HG02870 (cell line): ENCODE results near the gene ROM1.
"Not testable (repeated sequence)": the region's sequence is repeated elsewhere in the genome, so short reads cannot be mapped to it uniquely, and the experiment has no call there.

Source experiments
- ATAC-seq: cut with Tn5 transposase; IDR thresholded peaks from one replicate; pipeline ENCODE4 v1.9.1; 2021; ENCODE audit warnings: mild to moderate bottlenecking, moderate library complexity; ENCODE audit not compliant: unreplicated experiment

The ROM1 gene

GRCh38 chr11:62648185-62648966, 35.3 kb downstream of the ROM1 start:
- ATAC-seq: no peak

GRCh38 chr11:62648967-62649364, 35.9 kb downstream of the ROM1 start:
- ATAC-seq: no peak

- no peak for ATAC-seq
Measured at GRCh38 chr11:62649486-62649885, 36.4 kb downstream of the ROM1 start.

- ATAC-seq: not testable (repeated sequence)
Measured at GRCh38 chr11:62650283-62650682, 37.2 kb downstream of the ROM1 start.

- no peak for ATAC-seq
Measured at GRCh38 chr11:62652161-62653006, 39.3 kb downstream of the ROM1 start.

- ATAC-seq: no peak
Measured at GRCh38 chr11:62654297-62654696, 41.2 kb downstream of the ROM1 start.

- no peak for ATAC-seq
Measured at GRCh38 chr11:62656796-62657429, 43.9 kb downstream of the ROM1 start.

GRCh38 chr11:62664405-62665074, 51.5 kb downstream of the ROM1 start:
- ATAC-seq: peak; percentile 10
